Activated CD8-positive, alpha-beta T cell treated with anti-CD3 and anti-CD28 coated beads for 36 hours (primary cell): Measurements from ENCODE around the gene MANBA. TPM values are rescaled to one million over a fixed set of nuclear protein-coding genes. Genes with fewer than 3 reads are reported as not detected.

Experiments used
- ATAC-seq: fragments of 200-7000 bp; cut with Tn5 transposase; one replicate; pipeline ENCODE4 v1.10.0; 2021; ENCODE audit warnings: mild to moderate bottlenecking, moderate library complexity
- CTCF ChIA-PET: fragments of 350-600 bp; sonication (Branson Sonifier 250); formaldehyde crosslinking; loops from one replicate; lab custom pipeline; 2021; ENCODE audit warnings: antibody characterized with exemption; lab: Charles Lee
- POLR2A ChIA-PET: fragments of 350-600 bp; sonication (Branson Sonifier 250); formaldehyde crosslinking; loops from one replicate; lab custom pipeline; 2021; ENCODE audit warnings: antibody characterized with exemption; lab: Charles Lee
- DNase-seq: peaks from one replicate; pipeline ENCODE4 v3.0.0-alpha.2; 2020
- H3K27ac Mint-ChIP-seq: one replicate; pipeline ENCODE4 v1.8.0; 2021; ENCODE audit warnings: mild to moderate bottlenecking, mixed read lengths
- H3K27me3 Mint-ChIP-seq: one replicate; pipeline ENCODE4 v1.8.0; 2021; ENCODE audit warnings: mixed read lengths
- H3K36me3 Mint-ChIP-seq: one replicate; pipeline ENCODE4 v1.8.0; 2021; ENCODE audit warnings: low read depth, mixed read lengths
- H3K4me1 Mint-ChIP-seq: one replicate; pipeline ENCODE4 v1.8.0; 2021; ENCODE audit warnings: low read depth, mixed read lengths
- H3K4me3 Mint-ChIP-seq: one replicate; pipeline ENCODE4 v1.8.0; 2021; ENCODE audit warnings: mild to moderate bottlenecking, moderate library complexity, mixed read lengths
- H3K9me3 Mint-ChIP-seq: one replicate; pipeline ENCODE4 v1.8.0; 2021; ENCODE audit warnings: mixed read lengths
- intact Hi-C: fragments of 100-400 bp; cut with micrococcal nuclease; formaldehyde crosslinking; loops from one replicate; pipeline ENCODE4 v1.10.0; 2022
- total RNA-seq, 2 experiments: library from RNA; stranded (reverse); gene quantifications; one replicate each; pipeline ENCODE4 v1.2.3, GENCODE V29; 2021
- TF ChIP-seq, protein P1 (sequence below): fragments of 200-600 bp; IDR thresholded peaks from one replicate; pipeline ENCODE4 v1.8.0; 2022; ENCODE audit warnings: antibody characterized with exemption, mild to moderate bottlenecking

Gene MANBA
- total RNA-seq, 2 experiments from 2014 or later: 14.5 to 16.3 TPM

- Mint-ChIP-seq H3K4me1 (peaks cover 23% of the 10 kb centered on the region), H3K27me3 (no peaks in the 10 kb centered on the region), H3K9me3 (no peaks in the 10 kb centered on the region), H3K36me3 (peaks cover 62% of the 10 kb centered on the region), H3K27ac (no peak overlapping the region), H3K4me3 (no peak overlapping the region)
- DNase-seq (no peak), ATAC-seq (no peak)
- intact Hi-C loops: loop anchor here (5.0 kb wide), 1 partner anchor 38 kb away; the partner anchor contains the start of gene MANBA
- POLR2A ChIA-PET: interaction anchor here (1.4 to 2.3 kb wide), 2 partner anchors 8 to 28 kb away, joined by 4 to 10 read pairs; partner anchors contain the start of gene UBE2D3
- CTCF ChIA-PET: interaction anchor here (1.4 kb wide), 1 partner anchor 11 kb away, joined by 3 read pairs; no protein-coding TSS in a partner anchor
- TF ChIP-seq, protein P1, sequence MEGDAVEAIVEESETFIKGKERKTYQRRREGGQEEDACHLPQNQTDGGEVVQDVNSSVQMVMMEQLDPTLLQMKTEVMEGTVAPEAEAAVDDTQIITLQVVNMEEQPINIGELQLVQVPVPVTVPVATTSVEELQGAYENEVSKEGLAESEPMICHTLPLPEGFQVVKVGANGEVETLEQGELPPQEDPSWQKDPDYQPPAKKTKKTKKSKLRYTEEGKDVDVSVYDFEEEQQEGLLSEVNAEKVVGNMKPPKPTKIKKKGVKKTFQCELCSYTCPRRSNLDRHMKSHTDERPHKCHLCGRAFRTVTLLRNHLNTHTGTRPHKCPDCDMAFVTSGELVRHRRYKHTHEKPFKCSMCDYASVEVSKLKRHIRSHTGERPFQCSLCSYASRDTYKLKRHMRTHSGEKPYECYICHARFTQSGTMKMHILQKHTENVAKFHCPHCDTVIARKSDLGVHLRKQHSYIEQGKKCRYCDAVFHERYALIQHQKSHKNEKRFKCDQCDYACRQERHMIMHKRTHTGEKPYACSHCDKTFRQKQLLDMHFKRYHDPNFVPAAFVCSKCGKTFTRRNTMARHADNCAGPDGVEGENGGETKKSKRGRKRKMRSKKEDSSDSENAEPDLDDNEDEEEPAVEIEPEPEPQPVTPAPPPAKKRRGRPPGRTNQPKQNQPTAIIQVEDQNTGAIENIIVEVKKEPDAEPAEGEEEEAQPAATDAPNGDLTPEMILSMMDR: no peak
Measured at GRCh38 chr4:102799816-102800215, 39.0 kb upstream of the MANBA start.

DNA sequence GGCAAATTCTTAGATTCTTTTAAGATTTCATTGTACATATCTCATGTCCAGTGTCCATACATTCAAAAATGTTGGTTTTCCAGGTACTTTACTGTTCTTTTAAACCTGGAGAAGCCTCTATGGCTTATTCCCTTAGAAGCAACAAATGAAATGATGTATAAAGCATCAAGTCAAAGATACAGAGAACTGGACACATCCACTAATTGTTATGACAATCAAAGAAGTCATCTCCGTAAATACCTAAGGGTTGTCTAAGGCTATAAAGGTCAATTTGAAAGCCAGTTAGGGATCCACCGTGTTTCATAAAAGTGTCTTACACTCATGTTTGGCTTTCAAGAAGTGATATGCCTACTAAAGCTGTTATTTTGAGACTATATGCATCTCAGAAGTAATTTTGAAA, 34.2 kb upstream of the MANBA start:
- Mint-ChIP-seq H3K27me3 (no peaks in the 10 kb centered on the region), H3K4me1 (peaks cover 23% of the 10 kb centered on the region), H3K36me3 (peaks cover 63% of the 10 kb centered on the region), H3K27ac (no peak overlapping the region), H3K9me3 (peaks cover 7% of the 10 kb centered on the region), H3K4me3 (no peak overlapping the region)
- POLR2A ChIA-PET: interaction anchor here (0.6 kb wide), 1 partner anchor 239 kb away, joined by 3 read pairs; no protein-coding TSS in a partner anchor
- intact Hi-C loops: loop anchor here (5.0 kb wide), 1 partner anchor 33 kb away; the partner anchor contains the start of gene MANBA
- no peak for DNase-seq
- TF ChIP-seq, protein P1: no peak
- no peak for ATAC-seq
- CTCF ChIA-PET: no interaction called here

DNA sequence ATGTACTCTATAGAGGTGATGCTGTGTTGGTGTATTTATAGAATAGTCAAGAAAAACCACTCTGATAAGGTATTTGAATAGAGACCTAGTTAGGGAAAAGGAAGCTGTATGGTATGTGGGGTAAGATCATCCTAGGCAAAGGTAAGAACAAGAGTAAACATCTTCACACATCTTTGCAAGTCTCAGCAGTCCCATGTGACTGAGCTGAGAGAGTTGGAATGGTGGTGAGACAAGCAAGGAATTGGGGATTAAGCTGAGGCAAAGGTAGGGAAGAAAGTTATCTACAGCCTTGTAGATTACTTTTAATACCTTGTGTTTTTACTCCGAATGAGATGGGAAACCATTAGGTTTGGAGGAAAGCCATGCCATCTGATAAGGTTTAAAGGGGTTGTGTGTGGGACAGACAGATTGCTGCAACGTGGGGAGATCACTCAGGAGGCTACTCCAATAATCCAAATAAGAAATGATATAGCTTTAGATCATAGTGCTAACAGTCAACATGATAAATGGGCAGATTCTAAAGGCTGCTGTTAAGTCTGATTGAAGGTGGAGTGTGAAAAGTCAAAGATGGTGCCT, 31.7 kb upstream of the MANBA start:
- Mint-ChIP-seq H3K36me3 (peaks cover 54% of the 10 kb centered on the region), H3K4me1 (peaks cover 31% of the 10 kb centered on the region), H3K27ac (peak overlapping the region; percentile 4), H3K27me3 (no peaks in the 10 kb centered on the region), H3K9me3 (peaks cover 9% of the 10 kb centered on the region), H3K4me3 (no peak overlapping the region)
- peak; percentile 5 for ATAC-seq
- intact Hi-C loops: no loop called here
- ChIA-PET CTCF (no interaction called here), POLR2A (interaction anchor here (0.8 to 2.5 kb wide), 3 partner anchors 8 to 35 kb away, joined by 4 to 10 read pairs (median 4); partner anchors contain the start of gene UBE2D3)
- TF ChIP-seq, protein P1: no peak
- no peak for DNase-seq

- CTCF ChIA-PET: no interaction called here
- POLR2A ChIA-PET: interaction anchor here (1.4 to 2.5 kb wide), 2 partner anchors 9 to 26 kb away, joined by 3 to 10 read pairs; no protein-coding TSS in a partner anchor
- no peak for DNase-seq
- ATAC-seq: no peak
- H3K9me3 Mint-ChIP-seq: peaks cover 9% of the 10 kb centered on the region
- H3K27me3 Mint-ChIP-seq: no peaks in the 10 kb centered on the region
- H3K4me1 Mint-ChIP-seq: peaks cover 32% of the 10 kb centered on the region
- intact Hi-C loops: no loop called here
- TF ChIP-seq, protein P1: no peak
- H3K27ac Mint-ChIP-seq: peak overlapping the region; percentile 1
- H3K36me3 Mint-ChIP-seq: peaks cover 45% of the 10 kb centered on the region
- H3K4me3 Mint-ChIP-seq: no peak overlapping the region
Measured at GRCh38 chr4:102791318-102791835, 30.6 kb upstream of the MANBA start.

- CTCF ChIA-PET: no interaction called here
- Mint-ChIP-seq H3K27me3 (no peaks in the 10 kb centered on the region), H3K27ac (no peak overlapping the region), H3K4me3 (no peak overlapping the region), H3K9me3 (peaks cover 7% of the 10 kb centered on the region), H3K36me3 (peaks cover 24% of the 10 kb centered on the region), H3K4me1 (peaks cover 25% of the 10 kb centered on the region)
- intact Hi-C loops: no loop called here
- TF ChIP-seq, protein P1: no peak
- POLR2A ChIA-PET: interaction anchor here (0.8 to 1.8 kb wide), 4 partner anchors 8 to 79 kb away, joined by 4 to 8 read pairs (median 6); partner anchors contain the start of gene MANBA
- DNase-seq (no peak), ATAC-seq (peak; percentile 28)
Measured at GRCh38 chr4:102789317-102789717, 28.5 kb upstream of the MANBA start.
